Osteoblast (primary cell): ENCODE data around the gene PDCD6IP. TPM values are rescaled to one million over a fixed set of nuclear protein-coding genes. Genes with fewer than 3 reads are reported as not detected.
"Not testable (repeated sequence)": the region's sequence is repeated elsewhere in the genome, so short reads cannot be mapped to it uniquely, and the experiment has no call there.

Experiments used
- DNase-seq: peaks from one replicate; pipeline ENCODE4 v3.0.0; 2011; ENCODE audit warnings: low spot score, mixed read lengths; ENCODE audit not compliant: insufficient read length; ENCODE audit errors: missing footprints
- H2AFZ ChIP-seq: 2 replicates; pipeline ENCODE4 v1.6.0; 2011; ENCODE audit warnings: mild to moderate bottlenecking, low read length
- H3K27ac ChIP-seq: 2 replicates; pipeline ENCODE4 v1.5.1; 2011; ENCODE audit warnings: mild to moderate bottlenecking, low read depth, low read length, moderate library complexity
- H3K27me3 ChIP-seq: 2 replicates; pipeline ENCODE4 v1.6.0; 2012; ENCODE audit warnings: mild to moderate bottlenecking, control low read depth, inconsistent platforms, low read length, moderate library complexity; ENCODE audit not compliant: insufficient read depth
- H3K36me3 ChIP-seq: 2 replicates; pipeline ENCODE4 v1.5.1; 2011; ENCODE audit warnings: mild to moderate bottlenecking, low read length, control low read depth, moderate library complexity; ENCODE audit not compliant: insufficient read depth
- H3K4me1 ChIP-seq: 2 replicates; pipeline ENCODE4 v1.5.1; 2011; ENCODE audit warnings: mild to moderate bottlenecking, low read length, control low read depth, moderate library complexity; ENCODE audit not compliant: insufficient read depth
- H3K4me2 ChIP-seq: 2 replicates; pipeline ENCODE4 v1.6.0; 2011; ENCODE audit warnings: mild to moderate bottlenecking, low read length; ENCODE audit not compliant: insufficient read depth
- H3K4me3 ChIP-seq: fragments of 200-600 bp; sonication (generic); 3 replicates; pipeline ENCODE4 v1.5.1; 2012; ENCODE audit warnings: mild to moderate bottlenecking, low read length, inconsistent platforms; ENCODE audit not compliant: insufficient read depth
- H3K79me2 ChIP-seq: 2 replicates; pipeline ENCODE4 v1.6.0; 2012; ENCODE audit warnings: mild to moderate bottlenecking, low read length, control low read depth, inconsistent platforms; ENCODE audit not compliant: insufficient read depth
- H3K9me3 ChIP-seq: 2 replicates; pipeline ENCODE4 v1.5.1; 2011; ENCODE audit warnings: low read depth, low read length, control low read depth
- H4K20me1 ChIP-seq: 2 replicates; pipeline ENCODE4 v1.6.0; 2012; ENCODE audit warnings: mild to moderate bottlenecking, low read length, control low read depth; ENCODE audit not compliant: insufficient read depth
- total RNA-seq: library from RNA; depleted of rRNA; stranded (reverse); fragments of >200 nt; gene quantifications from 2 replicates; pipeline ENCODE4 v1.2.3, GENCODE V29; 2012
- TF ChIP-seq, protein P1 (sequence below): IDR thresholded peaks from 2 replicates; pipeline ENCODE4 v1.5.1; 2011; ENCODE audit warnings: mild to moderate bottlenecking, low read depth, low read length, moderate library complexity; ENCODE audit errors: extremely low read depth

Gene PDCD6IP
- total RNA-seq, 1 donor, result 283 TPM

DNA sequence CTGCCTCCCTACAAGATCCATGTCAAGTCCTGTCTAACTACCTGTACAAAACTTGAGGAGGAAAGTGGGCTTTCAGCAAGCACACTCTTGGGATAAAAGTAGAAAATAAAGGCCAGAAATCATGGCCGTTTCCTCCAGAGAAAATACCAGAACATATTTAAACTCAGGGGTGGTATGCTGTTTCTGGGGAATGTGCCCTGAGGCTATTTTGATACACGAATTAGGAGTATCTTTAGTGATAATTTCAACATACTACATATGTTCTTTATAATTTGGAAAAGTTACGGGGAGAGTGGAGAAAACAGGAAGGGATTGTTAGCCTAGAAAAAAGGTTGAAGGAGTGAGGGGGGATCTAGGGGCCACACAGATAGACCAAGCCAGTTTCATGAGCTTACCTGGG lies 18.7 kb upstream of the PDCD6IP start:
- no peak overlapping the region for H3K27ac ChIP-seq
- TF ChIP-seq, protein P1, sequence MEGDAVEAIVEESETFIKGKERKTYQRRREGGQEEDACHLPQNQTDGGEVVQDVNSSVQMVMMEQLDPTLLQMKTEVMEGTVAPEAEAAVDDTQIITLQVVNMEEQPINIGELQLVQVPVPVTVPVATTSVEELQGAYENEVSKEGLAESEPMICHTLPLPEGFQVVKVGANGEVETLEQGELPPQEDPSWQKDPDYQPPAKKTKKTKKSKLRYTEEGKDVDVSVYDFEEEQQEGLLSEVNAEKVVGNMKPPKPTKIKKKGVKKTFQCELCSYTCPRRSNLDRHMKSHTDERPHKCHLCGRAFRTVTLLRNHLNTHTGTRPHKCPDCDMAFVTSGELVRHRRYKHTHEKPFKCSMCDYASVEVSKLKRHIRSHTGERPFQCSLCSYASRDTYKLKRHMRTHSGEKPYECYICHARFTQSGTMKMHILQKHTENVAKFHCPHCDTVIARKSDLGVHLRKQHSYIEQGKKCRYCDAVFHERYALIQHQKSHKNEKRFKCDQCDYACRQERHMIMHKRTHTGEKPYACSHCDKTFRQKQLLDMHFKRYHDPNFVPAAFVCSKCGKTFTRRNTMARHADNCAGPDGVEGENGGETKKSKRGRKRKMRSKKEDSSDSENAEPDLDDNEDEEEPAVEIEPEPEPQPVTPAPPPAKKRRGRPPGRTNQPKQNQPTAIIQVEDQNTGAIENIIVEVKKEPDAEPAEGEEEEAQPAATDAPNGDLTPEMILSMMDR, result no peak
- no peaks in the 10 kb centered on the region for H4K20me1 ChIP-seq
- no peak for DNase-seq
- H3K9me3 ChIP-seq, result no peaks in the 10 kb centered on the region
- H3K27me3 ChIP-seq, result no peaks in the 10 kb centered on the region
- H3K4me2 ChIP-seq, result no peak overlapping the region
- no peaks in the 10 kb centered on the region for H3K36me3 ChIP-seq
- H3K4me3 ChIP-seq, result no peak overlapping the region
- H3K4me1 ChIP-seq, result no peaks in the 10 kb centered on the region
- peak overlapping the region; percentile 10 for H2AFZ ChIP-seq
- H3K79me2 ChIP-seq, result no peaks in the 10 kb centered on the region

DNA sequence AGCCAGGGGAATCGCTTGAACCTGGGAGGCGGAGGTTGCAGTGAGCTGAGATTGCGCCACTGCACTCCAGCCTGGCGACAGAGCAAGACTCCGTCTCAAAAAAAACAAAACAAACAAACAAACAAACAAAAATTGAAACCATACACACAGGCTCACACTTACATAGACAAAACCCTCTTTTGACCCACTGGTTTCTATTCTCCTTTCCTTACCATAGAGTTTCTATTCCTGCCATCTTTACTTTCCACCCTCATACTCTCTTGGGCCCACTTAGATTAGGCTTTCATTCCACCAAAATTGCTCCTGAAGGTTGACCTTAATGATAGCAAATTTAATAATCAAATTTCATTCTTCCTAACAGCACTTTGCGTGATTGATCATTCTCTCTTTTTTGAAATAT lies 17.0 kb upstream of the PDCD6IP start:
- DNase-seq, H3K27me3 ChIP-seq, H3K4me2 ChIP-seq, H3K79me2 ChIP-seq, H3K4me3 ChIP-seq, H2AFZ ChIP-seq, H4K20me1 ChIP-seq, H3K4me1 ChIP-seq, H3K36me3 ChIP-seq, H3K9me3 ChIP-seq, H3K27ac ChIP-seq: not testable (repeated sequence)

GRCh38 chr3:33786565-33787327 lies 11.7 kb upstream of the PDCD6IP start:
- Histone ChIP-seq H2AFZ (peak overlapping the region; percentile 87), H3K27me3 (peaks cover 2% of the 10 kb centered on the region), H4K20me1 (no peaks in the 10 kb centered on the region), H3K4me1 (peaks cover 3% of the 10 kb centered on the region), H3K79me2 (no peaks in the 10 kb centered on the region), H3K36me3 (no peaks in the 10 kb centered on the region), H3K9me3 (no peaks in the 10 kb centered on the region), H3K4me3 (peak overlapping the region; percentile 57), H3K4me2 (peak overlapping the region; percentile 77), H3K27ac (no peak overlapping the region)
- DNase-seq, result no peak
- TF ChIP-seq, protein P1, result no peak

DNA sequence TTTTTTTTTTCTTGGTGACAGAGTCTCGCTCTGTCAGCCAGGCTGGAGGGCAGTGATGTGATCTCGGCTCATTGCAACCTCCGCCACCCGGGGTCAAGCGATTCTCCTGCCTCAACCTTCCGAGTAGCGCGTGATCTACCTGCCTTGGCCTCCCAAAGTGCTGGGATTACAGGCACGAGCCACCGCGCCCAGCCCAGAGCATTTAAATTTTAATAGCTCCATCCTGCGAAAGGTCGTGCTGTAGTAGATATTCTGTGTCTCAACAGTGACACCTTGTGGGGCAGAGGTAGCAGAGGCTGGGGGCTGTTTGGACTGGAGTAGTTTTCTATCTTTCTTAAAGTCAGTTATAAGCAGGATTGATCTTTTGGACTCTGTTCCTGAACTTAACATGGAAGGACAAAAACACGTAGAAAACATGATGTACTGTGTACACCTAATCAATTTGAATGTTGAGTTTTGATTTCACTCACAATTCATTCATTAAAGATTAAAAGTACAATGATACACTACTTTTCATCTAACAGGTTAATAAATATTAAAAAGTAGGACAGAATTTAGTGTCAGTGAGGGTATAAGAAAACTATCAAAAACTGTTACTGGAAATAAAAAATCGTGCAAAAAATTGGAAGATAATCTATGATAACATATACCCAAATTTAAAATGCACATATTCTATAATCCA lies 11.0 kb upstream of the PDCD6IP start:
- peak overlapping the region; percentile 57 for H3K4me3 ChIP-seq
- no peak for DNase-seq
- peaks cover 2% of the 10 kb centered on the region for H3K27me3 ChIP-seq
- no peaks in the 10 kb centered on the region for H4K20me1 ChIP-seq
- no peaks in the 10 kb centered on the region for H3K9me3 ChIP-seq
- TF ChIP-seq, protein P1, result peak; percentile 87
- H3K4me1 ChIP-seq, result peaks cover 4% of the 10 kb centered on the region
- H3K36me3 ChIP-seq, result no peaks in the 10 kb centered on the region
- H3K27ac ChIP-seq, result no peak overlapping the region
- H3K79me2 ChIP-seq, result no peaks in the 10 kb centered on the region
- H3K4me2 ChIP-seq, result peak overlapping the region; percentile 77
- H2AFZ ChIP-seq, result peak overlapping the region; percentile 87
